CD4-positive, alpha-beta T cell treated with Interferon gamma for 1 hour (primary cell): ENCODE results near the gene RTL10.

Source experiments
- DNase-seq: peaks from one replicate; pipeline ENCODE4 v3.0.0-alpha.2; 2020

Gene RTL10

DNA sequence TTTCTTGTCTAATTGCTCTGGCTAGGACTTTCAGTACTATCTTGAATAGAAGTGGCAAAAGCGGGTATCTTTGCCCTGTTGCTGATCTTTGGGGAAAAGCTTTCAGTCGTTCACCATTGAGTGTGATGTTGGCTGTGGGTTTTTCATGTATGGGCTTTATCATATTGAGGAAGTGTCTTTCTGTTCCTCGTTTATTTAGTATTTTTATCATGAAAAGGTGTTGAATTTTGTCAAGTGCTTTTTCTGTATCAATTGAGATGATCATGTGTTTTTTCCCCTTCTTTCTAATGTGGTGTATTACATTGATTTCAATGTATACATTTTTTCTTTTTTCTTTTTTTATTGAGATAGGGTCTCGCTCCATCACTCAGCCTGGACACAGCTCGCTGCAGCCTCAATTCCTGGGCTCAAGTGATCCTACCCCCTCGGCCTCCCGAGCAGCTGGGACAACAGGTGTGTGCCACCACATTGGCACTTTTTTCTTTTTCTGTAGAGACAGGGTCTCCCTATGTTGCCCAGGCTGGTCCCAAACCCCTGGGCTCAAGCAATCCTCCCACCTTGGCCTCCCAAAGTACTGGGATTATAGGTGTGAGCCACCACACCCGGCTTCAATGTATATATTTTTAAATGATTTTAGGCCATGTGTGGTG, 5.3 kb upstream of the RTL10 start:
- DNase-seq: no peak

- DNase-seq: no peak
Measured at GRCh38 chr22:19857382-19857781, 2.7 kb upstream of the RTL10 start.

GRCh38 chr22:19855504-19856409, 1.1 kb upstream of the RTL10 start:
- DNase-seq: peak; percentile 38

DNA sequence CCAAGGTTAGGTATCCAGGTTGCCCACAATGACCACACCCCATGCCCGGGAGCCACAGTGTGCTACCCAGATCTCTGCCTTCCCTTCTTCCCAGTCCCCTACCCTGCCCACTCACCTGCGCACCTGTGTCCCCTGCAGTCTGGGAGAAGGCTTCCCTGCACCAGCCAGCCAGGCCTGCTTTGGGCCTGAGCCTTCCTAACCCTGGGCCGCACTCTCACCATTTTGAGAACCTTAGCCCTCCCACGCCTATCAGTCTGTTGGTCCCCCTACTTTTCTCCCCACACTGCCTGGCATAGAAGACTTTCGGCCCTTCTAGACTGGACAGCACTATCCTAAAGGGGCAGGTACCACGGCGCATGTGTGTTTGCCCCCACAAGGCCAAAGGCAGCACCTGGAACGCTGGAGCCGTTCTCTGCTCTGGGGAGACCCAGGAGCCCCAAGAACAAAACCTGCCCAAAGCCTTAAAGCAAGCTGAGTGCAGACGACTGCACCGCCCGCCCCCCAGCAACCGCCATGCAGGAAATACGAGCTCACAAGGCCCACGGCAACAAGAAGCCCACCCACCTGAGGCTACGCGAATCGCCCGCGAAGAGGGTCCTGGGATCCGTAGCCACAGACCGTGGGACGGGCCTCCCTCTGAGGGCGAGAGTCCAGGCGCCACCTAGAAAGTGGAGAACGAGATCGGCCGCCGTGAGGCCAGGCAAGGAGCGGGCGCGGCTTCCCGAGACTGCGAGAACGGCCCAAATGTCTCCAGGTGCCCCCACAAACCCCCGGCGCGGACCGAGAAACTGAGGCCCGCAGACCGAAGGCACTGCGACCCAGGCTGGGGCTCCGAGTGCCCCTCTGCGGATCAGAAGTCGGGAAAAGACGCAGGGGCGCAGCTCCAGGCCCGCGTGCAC, 546 bp downstream of the RTL10 start:
- no peak for DNase-seq

DNA sequence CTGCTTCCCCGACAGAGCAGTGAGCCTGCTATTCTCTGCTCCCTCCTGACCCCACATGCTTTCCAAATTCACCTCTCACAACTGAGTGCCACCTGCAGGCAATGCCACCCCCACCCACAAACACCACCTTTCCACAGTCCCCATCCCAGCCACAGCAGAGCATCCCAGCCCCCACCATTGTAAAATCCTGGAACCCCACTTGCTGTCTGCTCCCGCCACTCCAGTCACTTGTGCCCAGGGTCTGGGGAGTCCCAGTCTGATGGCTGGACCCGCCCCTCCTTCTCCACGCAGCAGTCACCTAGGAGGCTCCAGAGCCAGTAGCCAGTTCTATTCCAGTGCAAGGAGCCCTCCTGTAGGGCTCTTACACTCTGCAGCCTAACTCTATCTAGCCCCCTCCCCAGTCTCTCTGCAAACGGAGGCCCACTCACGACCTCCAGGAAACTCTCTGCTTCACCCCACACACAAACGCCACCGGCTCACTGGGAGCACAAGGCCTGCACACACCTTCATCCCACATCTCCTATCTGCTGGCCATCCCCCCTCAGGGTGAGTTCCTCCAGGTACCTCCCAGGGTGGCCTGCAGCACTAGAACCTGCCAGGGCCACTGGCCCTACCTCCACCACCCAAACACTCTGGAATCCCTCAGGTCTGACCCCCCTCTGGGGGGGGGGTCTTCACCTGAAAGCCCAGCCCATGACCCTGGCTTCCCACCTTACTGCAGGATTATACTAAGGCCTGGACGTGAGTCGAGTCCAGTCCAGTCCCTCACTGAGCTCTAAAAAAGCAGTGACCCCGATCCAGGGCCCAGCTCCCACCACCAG, 1.4 kb downstream of the RTL10 start:
- DNase-seq: no peak

GRCh38 chr22:19852177-19852781, 2.4 kb downstream of the RTL10 start:
- DNase-seq: no peak

- DNase-seq: no peak
Measured at GRCh38 chr22:19851291-19852176, 3.1 kb downstream of the RTL10 start.

GRCh38 chr22:19850763-19851109, 3.9 kb downstream of the RTL10 start:
- no peak for DNase-seq

DNA sequence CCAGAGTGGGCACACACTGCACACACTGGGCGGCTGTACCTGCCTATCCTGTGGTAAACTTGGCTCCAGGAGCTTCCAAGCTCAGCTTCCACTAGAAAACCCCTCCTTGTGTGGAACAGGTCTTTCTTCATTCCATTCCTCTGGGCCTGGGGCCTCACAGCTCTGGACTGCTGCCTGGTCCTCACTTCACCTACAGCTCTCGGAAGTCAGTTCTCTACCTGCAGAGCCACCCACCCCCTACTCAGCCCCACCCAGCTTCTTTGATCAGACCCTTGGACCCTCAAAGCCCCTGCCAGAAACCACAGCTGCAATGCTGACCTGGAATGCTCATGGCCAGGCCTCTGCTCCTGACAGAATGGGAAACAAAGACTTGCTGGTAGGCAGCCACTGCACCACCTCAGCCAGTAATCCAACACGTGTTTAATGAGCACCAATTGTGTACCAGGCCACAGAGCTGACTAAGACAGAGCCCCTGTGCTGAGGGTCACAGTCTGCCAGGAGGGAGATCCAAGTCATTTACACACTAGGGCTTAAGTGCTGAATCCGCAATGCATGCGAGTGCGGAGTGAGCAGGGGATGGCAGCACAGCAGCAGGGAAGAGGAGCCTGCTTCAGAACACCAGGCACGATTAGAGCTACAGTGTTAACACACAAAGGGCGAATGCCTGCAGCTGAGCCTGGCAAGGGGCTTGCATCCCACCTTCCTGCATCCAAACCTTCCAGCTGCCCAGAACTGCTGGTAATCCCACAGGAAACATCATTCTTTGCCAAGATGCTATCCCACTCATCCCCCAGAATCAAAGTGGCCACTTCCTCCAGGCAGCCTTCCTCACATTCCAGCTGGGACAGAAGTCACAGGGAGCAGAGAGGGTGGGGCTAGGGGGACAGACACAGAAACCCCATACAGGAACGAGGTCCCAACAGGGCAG, 4.6 kb downstream of the RTL10 start:
- DNase-seq: no peak

GRCh38 chr22:19848298-19849224, 6.1 kb downstream of the RTL10 start:
- no peak for DNase-seq

DNA sequence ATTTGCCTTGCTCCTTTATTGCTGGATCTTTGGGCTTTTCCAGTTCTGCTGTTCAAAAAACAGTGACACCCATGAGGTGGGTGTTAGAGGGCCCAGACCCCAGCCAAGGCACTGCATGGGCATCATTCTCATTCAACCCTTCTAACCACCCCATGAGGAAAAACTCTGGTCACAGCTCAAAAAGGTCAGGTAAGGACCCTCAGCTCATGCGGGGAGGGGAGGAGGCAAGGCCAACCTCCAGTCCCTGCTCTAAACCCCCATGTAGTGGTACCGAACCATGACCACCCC, 7.4 kb downstream of the RTL10 start:
- DNase-seq: no peak

DNA sequence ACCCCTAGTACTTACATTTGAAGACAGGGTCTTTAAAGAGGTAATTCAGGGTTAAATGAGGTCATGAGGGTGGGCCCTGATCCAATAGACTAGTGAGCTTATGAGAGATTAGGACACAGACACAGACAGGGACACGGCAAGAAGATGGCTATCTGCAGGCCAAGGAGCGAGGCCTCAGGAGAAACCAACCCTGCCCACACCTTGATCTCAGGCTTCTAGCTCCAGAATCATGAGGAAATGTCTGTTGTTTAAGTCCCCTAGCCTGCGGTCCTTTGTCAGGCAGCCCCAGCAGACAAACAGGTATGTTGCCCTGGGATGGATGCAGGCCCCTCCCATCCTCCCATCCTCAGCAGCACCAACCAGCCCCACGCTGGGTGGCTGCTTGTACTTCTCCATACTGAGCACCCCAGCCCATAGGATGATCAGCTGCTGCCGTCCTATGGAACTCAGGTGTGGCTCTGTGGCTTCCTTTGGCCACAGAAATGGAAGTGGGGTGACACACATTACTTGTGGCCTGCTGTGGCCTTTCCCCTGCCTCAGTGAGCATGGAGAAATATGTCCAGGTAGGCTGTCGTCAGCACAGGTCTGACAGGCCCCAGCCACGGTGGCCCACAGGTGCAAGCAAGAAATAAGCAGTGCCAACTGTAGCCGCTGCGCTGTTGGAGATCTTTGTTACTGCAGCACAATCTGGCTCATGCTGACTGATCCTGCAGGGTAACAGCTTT, 7.9 kb downstream of the RTL10 start:
- no peak for DNase-seq

DNA sequence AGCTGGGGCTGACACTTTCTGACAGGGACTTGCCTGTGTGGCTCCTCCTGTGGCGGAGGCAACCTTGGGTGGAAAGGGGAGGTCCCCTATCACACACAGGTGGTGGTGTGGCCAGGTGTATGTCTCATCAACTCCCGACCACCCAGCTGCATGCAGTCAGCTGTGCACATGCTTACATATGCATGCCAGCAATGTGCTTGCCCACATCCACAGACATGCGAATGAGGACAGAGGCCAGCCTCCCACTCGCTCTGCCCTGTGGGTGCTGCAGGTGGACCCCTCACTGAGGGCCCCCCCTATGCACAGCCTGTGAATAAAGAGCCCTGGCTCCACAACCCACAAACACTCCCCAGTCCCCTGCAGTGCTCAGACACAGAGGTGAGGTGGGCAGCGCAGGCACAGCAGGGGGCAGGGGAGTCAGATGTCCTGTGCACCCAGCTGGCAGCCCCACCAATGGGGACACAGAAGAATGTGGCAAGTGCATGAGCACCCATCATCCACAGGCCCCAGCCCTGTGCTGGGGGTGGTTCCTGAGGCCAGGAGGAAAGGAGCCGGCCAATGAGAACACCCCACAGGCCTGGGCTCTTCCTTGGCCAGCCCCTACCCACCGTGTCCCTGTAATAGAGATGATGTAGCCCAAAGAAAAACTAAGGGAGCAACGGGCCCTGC, 9.5 kb downstream of the RTL10 start:
- DNase-seq: no peak

GRCh38 chr22:19844377-19845053, 10.2 kb downstream of the RTL10 start:
- peak; percentile 31 for DNase-seq

DNA sequence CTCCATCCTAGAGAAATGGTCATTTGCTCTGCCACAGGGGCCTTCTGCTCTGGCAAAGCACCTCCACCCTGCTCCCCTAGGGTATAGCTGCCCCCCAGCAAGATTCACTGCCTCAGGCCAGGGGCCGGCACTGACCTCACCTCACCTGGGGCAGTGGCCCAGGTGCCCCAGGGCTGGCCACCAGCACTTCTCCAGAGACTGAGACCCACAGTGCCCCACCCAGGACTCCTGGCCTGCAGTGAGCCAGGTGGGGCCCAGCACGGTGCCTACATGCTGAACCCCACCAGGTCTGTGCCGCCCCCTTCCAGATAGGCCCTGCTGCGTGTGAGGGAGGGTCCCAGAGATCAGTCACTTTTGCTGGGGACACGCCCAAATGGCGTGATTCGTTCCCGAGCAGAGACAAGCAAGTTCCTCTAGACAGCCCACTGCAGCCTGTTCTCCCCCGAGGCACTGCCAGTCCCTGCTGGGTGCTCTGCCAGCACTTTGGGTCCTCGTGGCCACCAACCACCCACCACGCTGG, 10.8 kb downstream of the RTL10 start:
- DNase-seq: no peak

GRCh38 chr22:19843107-19843856, 11.4 kb downstream of the RTL10 start:
- DNase-seq: no peak
